Stimulated activated CD4-positive, alpha-beta T cell treated with anti-CD3 and anti-CD28 coated beads, Interleukin-12 subunit alpha, Interleukin-12 subunit beta, amount 100 ng/mL, for 48 hours (primary cell): Measurements from ENCODE around the gene HTATSF1.

ENCODE experiments used
- DNase-seq, 3 donors: peaks; one replicate each; pipeline ENCODE4 v3.0.0-alpha.2; 2020; ENCODE audit warnings: low read depth in 2 of 3, low spot score in 1 of 3

HTATSF1 gene

GRCh38 chrX:136496186-136496763, 1.1 kb upstream of the HTATSF1 start:
- DNase-seq, result no peak

- DNase-seq, result peak; percentile 66 to 80 (median 77)
Measured at GRCh38 chrX:136496764-136497555, 432 bp upstream of the HTATSF1 start.

- DNase-seq, result no peak
Measured at GRCh38 chrX:136519069-136519468, 21.7 kb downstream of the HTATSF1 start.

GRCh38 chrX:136523770-136524169, 26.4 kb downstream of the HTATSF1 start:
- DNase-seq, result no peak

GRCh38 chrX:136525738-136526606, 28.6 kb downstream of the HTATSF1 start:
- DNase-seq, result no peak

GRCh38 chrX:136528645-136529315, 31.4 kb downstream of the HTATSF1 start:
- DNase-seq, result no peak

GRCh38 chrX:136529795-136530194, 32.4 kb downstream of the HTATSF1 start:
- DNase-seq, result no peak

- no peak for DNase-seq
Measured at GRCh38 chrX:136531951-136532350, 34.6 kb downstream of the HTATSF1 start, which contains the start of gene VGLL1. Gene VGLL1 (plus strand): TSS chrX:136532215. CDS start chrX:136536021, 3,806 bp downstream.

- DNase-seq, result no peak
Measured at GRCh38 chrX:136534131-136534530, 36.7 kb downstream of the HTATSF1 start.

GRCh38 chrX:136538811-136539210, 41.4 kb downstream of the HTATSF1 start:
- DNase-seq, result no peak

GRCh38 chrX:136540226-136540625, 42.8 kb downstream of the HTATSF1 start:
- DNase-seq, result no peak

- DNase-seq, result no peak
Measured at GRCh38 chrX:136541294-136541693, 43.9 kb downstream of the HTATSF1 start.

GRCh38 chrX:136542281-136542680, 44.9 kb downstream of the HTATSF1 start:
- no peak for DNase-seq

GRCh38 chrX:136546371-136546781, 49.0 kb downstream of the HTATSF1 start:
- no peak for DNase-seq

- DNase-seq, result no peak
Measured at GRCh38 chrX:136549226-136549625, 51.8 kb downstream of the HTATSF1 start.

GRCh38 chrX:136551410-136551809, 54.0 kb downstream of the HTATSF1 start:
- DNase-seq, result no peak

GRCh38 chrX:136555694-136556093, 58.3 kb downstream of the HTATSF1 start:
- no peak for DNase-seq
